OCI-LY1 (cell line): ENCODE results near the gene CCND2.

Experiments used
- H2AFZ ChIP-seq: fragments of 200-600 bp; sonication (generic), shearing (Covaris generic); 2 replicates; pipeline ENCODE4 v1.6.0; 2014; ENCODE audit warnings: antibody characterized with exemption, mild to moderate bottlenecking, low read length
- H3F3A ChIP-seq: fragments of 200-600 bp; sonication (generic), shearing (Covaris generic); 2 replicates; pipeline ENCODE4 v1.6.0; 2014; ENCODE audit warnings: mild to moderate bottlenecking, antibody characterized with exemption, low read length, moderate library complexity; ENCODE audit not compliant: insufficient read depth
- H3K27ac ChIP-seq: fragments of 200-600 bp; sonication (generic); 2 replicates; pipeline ENCODE4 v1.5.1; 2014; ENCODE audit warnings: low read length, mixed run types, mild to moderate bottlenecking, low read depth; ENCODE audit not compliant: poor library complexity, severe bottlenecking
- H3K27me3 ChIP-seq: fragments of 200-600 bp; sonication (generic); 2 replicates; pipeline ENCODE4 v1.6.0; 2014; ENCODE audit warnings: antibody characterized with exemption, mild to moderate bottlenecking, low read length, moderate library complexity; ENCODE audit not compliant: insufficient read depth
- H3K36me3 ChIP-seq: fragments of 200-600 bp; sonication (generic); 2 replicates; pipeline ENCODE4 v1.6.1; 2014; ENCODE audit warnings: mild to moderate bottlenecking, antibody characterized with exemption, low read length, moderate library complexity, mixed read lengths; ENCODE audit not compliant: insufficient read depth
- H3K4me1 ChIP-seq: fragments of 200-600 bp; sonication (generic); 2 replicates; pipeline ENCODE4 v1.5.1; 2014; ENCODE audit warnings: mild to moderate bottlenecking, low read length, moderate library complexity; ENCODE audit not compliant: insufficient read depth, severe bottlenecking
- H3K4me2 ChIP-seq: fragments of 200-600 bp; sonication (generic), shearing (Covaris generic); 2 replicates; pipeline ENCODE4 v1.6.1; 2014; ENCODE audit warnings: low read length
- H3K4me3 ChIP-seq: fragments of 200-600 bp; sonication (generic); 2 replicates; pipeline ENCODE4 v1.5.1; 2014; ENCODE audit warnings: low read length, low read depth, mild to moderate bottlenecking, mixed read lengths; ENCODE audit not compliant: poor library complexity, severe bottlenecking
- H3K79me2 ChIP-seq: fragments of 200-600 bp; shearing (Covaris generic); 2 replicates; pipeline ENCODE4 v1.6.1; 2016; ENCODE audit warnings: mixed run types, low read length, mixed read lengths; ENCODE audit not compliant: insufficient read depth
- H3K9ac ChIP-seq: fragments of 200-600 bp; sonication (generic), shearing (Covaris generic); 2 replicates; pipeline ENCODE4 v1.6.1; 2014; ENCODE audit warnings: mild to moderate bottlenecking, low read length, mixed read lengths
- H3K9me2 ChIP-seq: fragments of 200-600 bp; sonication (generic), shearing (Covaris generic); 2 replicates; pipeline ENCODE4 v1.6.1; 2014; ENCODE audit warnings: low read depth, mild to moderate bottlenecking, low read length, mixed read lengths
- H3K9me3 ChIP-seq: fragments of 200-600 bp; shearing (Covaris generic); 2 replicates; pipeline ENCODE4 v1.6.1; 2014; ENCODE audit warnings: low read length, mixed read lengths
- H4K20me1 ChIP-seq: fragments of 200-600 bp; sonication (generic), shearing (Covaris generic); 2 replicates; pipeline ENCODE4 v1.6.0; 2016; ENCODE audit warnings: mild to moderate bottlenecking, low read length; ENCODE audit not compliant: insufficient read depth
- CTCF ChIP-seq: fragments of 200-600 bp; sonication (generic), shearing (Covaris generic); IDR thresholded peaks from 2 replicates; pipeline ENCODE4 v1.5.1; 2017; ENCODE audit warnings: mild to moderate bottlenecking, antibody characterized with exemption, low read length, moderate library complexity, mixed read lengths
- EZH2 ChIP-seq: fragments of 200-600 bp; sonication (generic), shearing (Covaris generic); IDR thresholded peaks from 2 replicates; pipeline ENCODE4 v1.8.0; 2017; ENCODE audit warnings: borderline replicate concordance, mixed run types, mild to moderate bottlenecking, antibody characterized with exemption, low read length, moderate library complexity, mixed read lengths

The CCND2 gene

GRCh38 chr12:4288296-4289131 lies 15.0 kb downstream of the CCND2 start:
- TF ChIP-seq EZH2: no peak
- TF ChIP-seq CTCF: no peak
- Histone ChIP-seq H3K9me3 (no peaks in the 10 kb centered on the region), H3F3A (no peaks in the 10 kb centered on the region), H3K9me2 (no peaks in the 10 kb centered on the region), H3K36me3 (no peaks in the 10 kb centered on the region), H2AFZ (no peak overlapping the region), H3K27me3 (no peaks in the 10 kb centered on the region; the same call in 1 of the 2 replicates), H3K4me2 (no peak overlapping the region), H3K9ac (no peak overlapping the region), H3K79me2 (no peaks in the 10 kb centered on the region), H3K4me3 (no peak overlapping the region), H3K27ac (no peak overlapping the region), H4K20me1 (no peaks in the 10 kb centered on the region), H3K4me1 (no peaks in the 10 kb centered on the region)

- Histone ChIP-seq H3K9me3 (no peaks in the 10 kb centered on the region), H3K36me3 (no peaks in the 10 kb centered on the region), H3K27me3 (no peaks in the 10 kb centered on the region; the same call in 1 of the 2 replicates), H3K9ac (no peak overlapping the region), H3K4me1 (no peaks in the 10 kb centered on the region), H3K27ac (no peak overlapping the region), H3K4me3 (no peak overlapping the region), H3K79me2 (no peaks in the 10 kb centered on the region), H2AFZ (no peak overlapping the region), H3K9me2 (no peaks in the 10 kb centered on the region), H3F3A (no peaks in the 10 kb centered on the region), H4K20me1 (no peaks in the 10 kb centered on the region), H3K4me2 (no peak overlapping the region)
- TF ChIP-seq EZH2: no peak
- TF ChIP-seq CTCF: no peak
These were observed 15.8 kb downstream of the CCND2 start for GRCh38 chr12:4289231-4289878.

- no peaks in the 10 kb centered on the region for H3K79me2 ChIP-seq
- no peaks in the 10 kb centered on the region for H3K9me3 ChIP-seq
- H3F3A ChIP-seq: no peaks in the 10 kb centered on the region
- no peaks in the 10 kb centered on the region for H4K20me1 ChIP-seq
- H3K27me3 ChIP-seq: no peaks in the 10 kb centered on the region; the same call in 1 of the 2 replicates
- no peak for TF ChIP-seq CTCF
- no peak for TF ChIP-seq EZH2
- no peak overlapping the region for H3K27ac ChIP-seq
- no peak overlapping the region for H3K9ac ChIP-seq
- H3K36me3 ChIP-seq: no peaks in the 10 kb centered on the region
- no peak overlapping the region for H2AFZ ChIP-seq
- no peak overlapping the region for H3K4me2 ChIP-seq
- no peak overlapping the region for H3K4me3 ChIP-seq
- H3K9me2 ChIP-seq: no peaks in the 10 kb centered on the region
- no peaks in the 10 kb centered on the region for H3K4me1 ChIP-seq
These were observed 16.6 kb downstream of the CCND2 start for GRCh38 chr12:4289998-4290790.
